Measurements from ENCODE around the gene CBLC.
"Not testable (repeated sequence)": the region's sequence is repeated elsewhere in the genome, so short reads cannot be mapped to it uniquely, and the experiment has no call there.

CBLC gene

GRCh38 chr19:44822177-44822576, 44.5 kb downstream of the CBLC start:
- FAIRE-seq = no peak

- FAIRE-seq = no peak
Observed at GRCh38 chr19:44822670-44823372, 45.1 kb downstream of the CBLC start.

- FAIRE-seq = no peak
Observed at GRCh38 chr19:44823373-44823698, 45.6 kb downstream of the CBLC start.

GRCh38 chr19:44824761-44825160, 47.1 kb downstream of the CBLC start:
- FAIRE-seq = no peak

- FAIRE-seq = not testable (repeated sequence)
Observed at GRCh38 chr19:44832875-44833274, 55.2 kb downstream of the CBLC start.

- FAIRE-seq = not testable (repeated sequence)
Observed at GRCh38 chr19:44834399-44834798, 56.7 kb downstream of the CBLC start.

GRCh38 chr19:44839276-44839675, 61.6 kb downstream of the CBLC start:
- no peak for FAIRE-seq

GRCh38 chr19:44840811-44841210, 63.1 kb downstream of the CBLC start:
- no peak for FAIRE-seq

- FAIRE-seq = no peak
Observed at GRCh38 chr19:44841231-44841630, 63.5 kb downstream of the CBLC start.

GRCh38 chr19:44845286-44845611, 67.6 kb downstream of the CBLC start:
- FAIRE-seq = no peak

- peak; percentile 93 for FAIRE-seq
Observed at GRCh38 chr19:44845612-44846454, 68.1 kb downstream of the CBLC start, which contains the start of gene NECTIN2. Gene NECTIN2 (plus strand): TSS chr19:44846297. CDS start chr19:44846526, 229 bp downstream.

GRCh38 chr19:44846455-44847143, 68.9 kb downstream of the CBLC start:
- no peak for FAIRE-seq

- FAIRE-seq = no peak
Observed at GRCh38 chr19:44847144-44848035, 69.7 kb downstream of the CBLC start.

GRCh38 chr19:44848036-44848811, 70.5 kb downstream of the CBLC start:
- FAIRE-seq = no peak

GRCh38 chr19:44848812-44849447, 71.2 kb downstream of the CBLC start:
- no peak for FAIRE-seq

All from A204.1 (cell line).